Endodermal cell (in vitro differentiated cells): ENCODE measurements around the gene ZC3H18. TPM values are rescaled to one million over a fixed set of nuclear protein-coding genes. Genes with fewer than 3 reads are reported as not detected.

Experiments used
- DNase-seq: peaks from one replicate; pipeline ENCODE4 v3.0.0-alpha.2; 2017
- H3K27ac ChIP-seq: 2 replicates; pipeline ENCODE4 v1.5.1; 2013; ENCODE audit warnings: mild to moderate bottlenecking, low read depth, low read length, moderate library complexity
- H3K27me3 ChIP-seq: 2 replicates; pipeline ENCODE4 v1.6.1; 2013; ENCODE audit warnings: mild to moderate bottlenecking, low read length, moderate library complexity; ENCODE audit not compliant: insufficient read depth, control insufficient read depth, poor library complexity, severe bottlenecking
- H3K36me3 ChIP-seq: 2 replicates; pipeline ENCODE4 v1.7.0; 2013; ENCODE audit warnings: mild to moderate bottlenecking, low read length, moderate library complexity; ENCODE audit not compliant: control insufficient read depth, insufficient read depth
- H3K4me1 ChIP-seq: one replicate; pipeline ENCODE4 v1.7.0; 2013; ENCODE audit warnings: low read length; ENCODE audit not compliant: control insufficient read depth, insufficient read depth
- H3K4me3 ChIP-seq: 2 replicates; pipeline ENCODE4 v1.5.1; 2013; ENCODE audit warnings: mild to moderate bottlenecking, low read length, moderate library complexity
- H3K9ac ChIP-seq: 2 replicates; pipeline ENCODE4 v1.6.1; 2013; ENCODE audit warnings: mild to moderate bottlenecking, low read length, moderate library complexity; ENCODE audit not compliant: poor library complexity, severe bottlenecking; ENCODE audit errors: extremely low read depth
- H3K9me3 ChIP-seq: 2 replicates; pipeline ENCODE4 v1.6.1; 2013; ENCODE audit warnings: mild to moderate bottlenecking, low read length, moderate library complexity; ENCODE audit not compliant: control insufficient read depth
- H3K27ac Mint-ChIP-seq: 2 replicates; pipeline ENCODE4 v1.8.0; 2020; ENCODE audit warnings: mixed read lengths
- H3K27me3 Mint-ChIP-seq: 2 replicates; pipeline ENCODE4 v1.8.0; 2021; ENCODE audit warnings: mild to moderate bottlenecking, mixed read lengths; ENCODE audit not compliant: insufficient read depth
- H3K36me3 Mint-ChIP-seq: 2 replicates; pipeline ENCODE4 v1.8.0; 2020; ENCODE audit warnings: low read depth, mixed read lengths
- H3K4me1 Mint-ChIP-seq: 2 replicates; pipeline ENCODE4 v1.8.0; 2020; ENCODE audit warnings: mixed read lengths
- H3K4me3 Mint-ChIP-seq: 2 replicates; pipeline ENCODE4 v1.8.0; 2020; ENCODE audit warnings: mild to moderate bottlenecking, moderate library complexity, mixed read lengths
- H3K9me3 Mint-ChIP-seq: 2 replicates; pipeline ENCODE4 v1.8.0; 2020; ENCODE audit warnings: mild to moderate bottlenecking, mixed read lengths
- WGBS, 2 experiments: methylation state at CpG; one replicate each; pipeline versions ENCODE4 v1.1.5 to v1.1.7; 2013; ENCODE audit warnings: missing lambda C conversion rate in 2 of 2, mixed read lengths in 1 of 2; ENCODE audit not compliant: insufficient coverage in 1 of 2, insufficient read length in 1 of 2; 5-methylcytosine and 5-hydroxymethylcytosine counted together
- total RNA-seq, 2 donors: library from RNA; stranded (reverse); fragmentation: NEBNext Ultra II Directional in 1 of 2; extraction: Animal tissue kit (Norgen Biotek cat#: 25700) in 1 of 2; gene quantifications; 2 replicates in 1 of 2; 3 replicates in 1 of 2; pipeline ENCODE4 v1.2.1, GENCODE V29; 2021
- TF ChIP-seq, protein P1 (sequence below): fragments of 200-600 bp; sonication (generic); conservative IDR thresholded peaks from 2 replicates; pipeline ENCODE4 v1.5.0; 2021; ENCODE audit warnings: antibody characterized with exemption, mild to moderate bottlenecking

Gene ZC3H18
- total RNA-seq, 2 donors from 2014 or later, result 75.4 to 76.6 TPM

DNA sequence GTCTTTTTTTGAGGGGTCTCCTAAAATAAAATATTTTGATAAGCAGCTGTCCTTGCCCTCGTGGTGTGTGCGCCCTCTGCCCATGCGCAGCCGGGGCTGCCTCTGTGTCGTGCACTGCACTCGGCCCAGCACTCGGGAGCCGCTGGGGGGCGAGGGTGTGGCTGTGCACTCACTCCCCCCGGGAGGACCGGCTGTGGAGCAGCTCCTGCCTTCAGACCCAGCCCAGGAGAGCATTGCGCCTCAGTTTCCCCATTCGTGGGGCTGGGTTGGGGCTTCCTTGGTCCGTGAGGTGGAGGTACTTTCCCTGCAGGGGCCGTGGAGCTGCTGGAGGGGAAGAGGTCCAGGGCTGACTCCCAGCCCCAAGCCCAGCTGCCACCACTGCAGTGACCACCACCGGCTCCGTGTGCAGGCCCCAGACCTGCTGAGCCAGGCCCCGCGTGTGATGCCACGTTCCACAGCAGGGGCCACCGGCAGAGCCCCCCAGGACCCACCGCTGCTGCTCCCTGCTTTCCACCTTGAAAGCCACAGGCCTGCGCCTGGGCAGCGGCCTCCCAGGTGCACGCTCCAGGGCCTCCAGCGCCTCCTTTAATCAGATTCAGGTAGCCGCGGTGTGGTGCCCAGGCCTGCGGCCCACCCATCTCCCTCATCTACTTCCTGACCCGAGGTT is 61.9 kb downstream of the ZC3H18 start:
- TF ChIP-seq, protein P1, sequence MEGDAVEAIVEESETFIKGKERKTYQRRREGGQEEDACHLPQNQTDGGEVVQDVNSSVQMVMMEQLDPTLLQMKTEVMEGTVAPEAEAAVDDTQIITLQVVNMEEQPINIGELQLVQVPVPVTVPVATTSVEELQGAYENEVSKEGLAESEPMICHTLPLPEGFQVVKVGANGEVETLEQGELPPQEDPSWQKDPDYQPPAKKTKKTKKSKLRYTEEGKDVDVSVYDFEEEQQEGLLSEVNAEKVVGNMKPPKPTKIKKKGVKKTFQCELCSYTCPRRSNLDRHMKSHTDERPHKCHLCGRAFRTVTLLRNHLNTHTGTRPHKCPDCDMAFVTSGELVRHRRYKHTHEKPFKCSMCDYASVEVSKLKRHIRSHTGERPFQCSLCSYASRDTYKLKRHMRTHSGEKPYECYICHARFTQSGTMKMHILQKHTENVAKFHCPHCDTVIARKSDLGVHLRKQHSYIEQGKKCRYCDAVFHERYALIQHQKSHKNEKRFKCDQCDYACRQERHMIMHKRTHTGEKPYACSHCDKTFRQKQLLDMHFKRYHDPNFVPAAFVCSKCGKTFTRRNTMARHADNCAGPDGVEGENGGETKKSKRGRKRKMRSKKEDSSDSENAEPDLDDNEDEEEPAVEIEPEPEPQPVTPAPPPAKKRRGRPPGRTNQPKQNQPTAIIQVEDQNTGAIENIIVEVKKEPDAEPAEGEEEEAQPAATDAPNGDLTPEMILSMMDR, result no peak
- peaks cover 33% of the 10 kb centered on the region for H3K36me3 ChIP-seq
- H3K27ac Mint-ChIP-seq, result no peak overlapping the region
- H3K27me3 ChIP-seq, result peaks cover 14% of the 10 kb centered on the region
- no peak overlapping the region for H3K4me3 Mint-ChIP-seq
- no peak overlapping the region for H3K27ac ChIP-seq
- no peak overlapping the region for H3K4me3 ChIP-seq
- no peaks in the 10 kb centered on the region for H3K4me1 Mint-ChIP-seq
- peaks cover 9% of the 10 kb centered on the region for H3K27me3 Mint-ChIP-seq
- H3K9me3 ChIP-seq, result no peaks in the 10 kb centered on the region
- 90 to 91% methylated on average over 9 to 30 of the region's 30 CpGs for WGBS, 2 experiments
- H3K4me1 ChIP-seq, result no peaks in the 10 kb centered on the region
- no peaks in the 10 kb centered on the region for H3K9me3 Mint-ChIP-seq
- peaks cover 36% of the 10 kb centered on the region for H3K36me3 Mint-ChIP-seq
- no peak overlapping the region for H3K9ac ChIP-seq
- no peak for DNase-seq

DNA sequence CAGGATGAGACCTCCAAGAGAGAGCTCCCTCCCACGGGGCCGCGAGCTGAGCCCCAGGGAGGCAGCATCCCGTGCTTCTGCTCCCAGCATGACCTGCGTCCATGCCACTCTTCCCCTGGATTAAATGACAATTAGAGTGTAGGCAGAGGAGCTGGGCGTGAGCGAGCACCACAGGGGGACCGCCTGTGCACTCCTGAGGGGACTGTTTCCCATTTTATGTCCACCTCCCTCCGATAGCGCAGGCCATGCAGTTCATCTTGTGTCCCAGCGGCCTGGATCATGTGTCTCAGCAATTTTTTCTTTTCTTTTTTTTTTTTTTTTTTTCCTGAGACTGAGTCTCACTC is 62.4 kb downstream of the ZC3H18 start:
- Mint-ChIP-seq H3K4me1 (no peaks in the 10 kb centered on the region), H3K36me3 (peaks cover 30% of the 10 kb centered on the region), H3K27me3 (peaks cover 12% of the 10 kb centered on the region), H3K4me3 (no peak overlapping the region), H3K27ac (no peak overlapping the region), H3K9me3 (no peaks in the 10 kb centered on the region)
- TF ChIP-seq, protein P1, result no peak
- Histone ChIP-seq H3K4me3 (no peak overlapping the region), H3K9me3 (no peaks in the 10 kb centered on the region), H3K9ac (no peak overlapping the region), H3K27me3 (peaks cover 14% of the 10 kb centered on the region), H3K27ac (no peak overlapping the region), H3K36me3 (peaks cover 28% of the 10 kb centered on the region), H3K4me1 (no peaks in the 10 kb centered on the region)
- no peak for DNase-seq
- WGBS, 2 experiments, result 94 to 95% methylated on average over 4 to 11 of the region's 11 CpGs

DNA sequence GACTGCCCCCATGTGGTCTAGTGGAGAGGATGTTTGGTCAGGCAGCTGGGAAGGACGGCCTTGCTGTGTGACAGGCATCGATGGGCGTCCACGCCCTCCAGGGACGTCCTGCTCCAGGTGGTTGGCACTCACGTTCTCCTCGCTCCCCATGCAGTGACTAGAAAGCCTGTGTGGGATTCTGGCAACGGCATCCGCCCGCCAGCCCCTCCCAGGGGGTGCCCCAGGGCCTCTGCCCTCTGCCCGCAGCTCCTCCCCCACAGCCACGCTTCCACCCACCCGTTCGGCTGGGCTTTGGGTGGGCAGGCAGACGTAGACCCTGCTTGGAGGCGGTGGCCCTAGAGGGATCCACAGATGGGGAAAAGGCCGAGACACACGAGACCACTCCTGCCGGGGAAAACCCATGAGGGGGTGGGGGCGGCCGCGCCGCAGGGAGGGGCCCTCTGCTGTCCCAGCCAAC is 63.5 kb downstream of the ZC3H18 start:
- H3K27me3 ChIP-seq, result peaks cover 14% of the 10 kb centered on the region
- WGBS, 2 experiments, result 55 to 64% methylated on average over 12 to 23 of the region's 23 CpGs
- peak; percentile 90 for DNase-seq
- Mint-ChIP-seq H3K27me3 (peaks cover 20% of the 10 kb centered on the region), H3K4me1 (no peaks in the 10 kb centered on the region), H3K36me3 (peaks cover 21% of the 10 kb centered on the region), H3K9me3 (no peaks in the 10 kb centered on the region), H3K27ac (no peak overlapping the region), H3K4me3 (peak overlapping the region; percentile 50)
- no peak overlapping the region for H3K4me3 ChIP-seq
- peaks cover 17% of the 10 kb centered on the region for H3K36me3 ChIP-seq
- H3K9me3 ChIP-seq, result no peaks in the 10 kb centered on the region
- H3K9ac ChIP-seq, result no peak overlapping the region
- TF ChIP-seq, protein P1, result peak; percentile 74
- H3K4me1 ChIP-seq, result no peaks in the 10 kb centered on the region
- no peak overlapping the region for H3K27ac ChIP-seq
